Aorta (tissue), 5 donors: Measurements from ENCODE around the gene DDX50. TPM values are rescaled to one million over a fixed set of nuclear protein-coding genes. Genes with fewer than 3 reads are reported as not detected.
"Not testable (repeated sequence)": the region's sequence is repeated elsewhere in the genome, so short reads cannot be mapped to it uniquely, and the experiment has no call there.

Experiments
- ATAC-seq: fragments of 200-7000 bp; cut with Tn5 transposase; one replicate; pipeline ENCODE4 v1.9.1; 2022; ENCODE audit warnings: moderate library complexity; ENCODE audit not compliant: low FRiP score
- DNase-seq, 2 donors: peaks; one replicate each; pipeline ENCODE4 v3.0.0-alpha.2; 2020
- H3K27ac ChIP-seq, 2 donors: one replicate each; pipeline ENCODE4 v1.5.1; 2013; ENCODE audit warnings: low read length in 2 of 2, mild to moderate bottlenecking in 2 of 2, moderate library complexity in 2 of 2, control low read depth in 1 of 2, inconsistent platforms in 1 of 2, low read depth in 1 of 2
- H3K27me3 ChIP-seq, 2 donors: one replicate each; pipeline ENCODE4 v1.6.1; 2013; ENCODE audit warnings: control low read depth in 1 of 2, low read length in 1 of 2, mild to moderate bottlenecking in 1 of 2, moderate library complexity in 1 of 2; ENCODE audit not compliant: insufficient read depth in 2 of 2, control insufficient read depth in 1 of 2
- H3K36me3 ChIP-seq, 2 donors: one replicate each; pipeline ENCODE4 v1.6.1; 2013; ENCODE audit warnings: control low read depth in 1 of 2, low read length in 1 of 2, mild to moderate bottlenecking in 1 of 2; ENCODE audit not compliant: insufficient read depth in 2 of 2, control insufficient read depth in 1 of 2
- H3K4me1 ChIP-seq, 2 donors: one replicate each; pipeline ENCODE4 v1.6.1; 2013; ENCODE audit warnings: low read length in 2 of 2, control low read depth in 1 of 2, mild to moderate bottlenecking in 1 of 2, moderate library complexity in 1 of 2; ENCODE audit not compliant: insufficient read depth in 2 of 2, control insufficient read depth in 1 of 2
- H3K4me3 ChIP-seq, 2 donors: one replicate each; pipeline ENCODE4 v1.5.1; 2013; ENCODE audit warnings: low read length in 2 of 2, control low read depth in 1 of 2, mild to moderate bottlenecking in 1 of 2
- H3K9me3 ChIP-seq: one replicate; pipeline ENCODE4 v1.6.1; 2013; ENCODE audit warnings: mild to moderate bottlenecking, low read length; ENCODE audit not compliant: control insufficient read depth
- WGBS, 2 donors: extraction: QIAGEN DNeasy Blood & Tissue Kit; methylation state at CpG; one replicate each; pipeline ENCODE4 v1.1.7; 2013; 5-methylcytosine and 5-hydroxymethylcytosine counted together
- intact Hi-C, 2 donors: fragments of 100-400 bp; cut with DNase I; formaldehyde crosslinking; loops; one replicate each; pipeline versions ENCODE4 v1.14.2 to v1.15.0; 2022
- polyA plus RNA-seq, 2 donors: library from polyadenylated mRNA; stranded (reverse); fragments of 200-250 nt; gene quantifications; one replicate each; pipeline ENCODE4 v1.2.3, GENCODE V29; 2013
- total RNA-seq, 2 donors: library from RNA; stranded (reverse); fragmentation: NEBNext Ultra II Directional; extraction: Animal tissue kit (Norgen Biotek cat#: 25700); gene quantifications; one replicate each; pipeline ENCODE4 v1.2.1, GENCODE V29; 2021
- donor health status: healthy with polysubstance abuse.
- donor health status: Bipolar disorder and iron deficiency.
- donor health status: DM: no; HTN: no; CAD: no.
- donor health status: DM: no; HTN: no; CAD: no.
- donor health status: DM: yes; HTN: yes; CAD: no.

Gene DDX50
- total and polyA plus RNA-seq, 4 donors, result 32.0 to 39.8 (median 35.3) TPM

GRCh38 chr10:68932860-68933259 lies 31.7 kb downstream of the DDX50 start:
- DNase-seq, ATAC-seq, H3K27ac ChIP-seq, H3K4me1 ChIP-seq, H3K36me3 ChIP-seq, intact Hi-C loops, H3K27me3 ChIP-seq, H3K4me3 ChIP-seq, H3K9me3 ChIP-seq: not testable (repeated sequence)
- WGBS, 2 donors, result 95% methylated on average over 3 of the region's 3 CpGs

- no peaks in the 10 kb centered on the region for H3K4me1 ChIP-seq
- intact Hi-C loops, result no loop called here
- H3K27me3 ChIP-seq, result no peaks in the 10 kb centered on the region
- no peak overlapping the region for H3K27ac ChIP-seq
- no peak for ATAC-seq
- no peak overlapping the region for H3K4me3 ChIP-seq
- H3K36me3 ChIP-seq, result peaks cover 3 to 6% of the 10 kb centered on the region in 2 donors
- no peaks in the 10 kb centered on the region for H3K9me3 ChIP-seq
- DNase-seq, result no peak
Measured at GRCh38 chr10:68934994-68935393, 33.9 kb downstream of the DDX50 start.

- intact Hi-C loops, result no loop called here
Measured at GRCh38 chr10:68938117-68938516, 37.0 kb downstream of the DDX50 start.

GRCh38 chr10:68938884-68939283 lies 37.8 kb downstream of the DDX50 start:
- no peaks in the 10 kb centered on the region for H3K4me1 ChIP-seq
- 87% methylated on average over 2 of the region's 2 CpGs for WGBS, 2 donors
- DNase-seq (no peak), ATAC-seq (no peak)
- H3K36me3 ChIP-seq, result peaks cover 2 to 6% of the 10 kb centered on the region in 2 donors
- H3K9me3 ChIP-seq, result no peaks in the 10 kb centered on the region
- intact Hi-C loops, result no loop called here
- H3K4me3 ChIP-seq, result no peak overlapping the region
- H3K27me3 ChIP-seq, result no peaks in the 10 kb centered on the region
- H3K27ac ChIP-seq, result no peak overlapping the region

More at GRCh38 chr10:68938117-68938516, 37.0 kb downstream of the DDX50 start:
- Histone ChIP-seq H3K4me1 (no peaks in the 10 kb centered on the region), H3K27me3 (no peaks in the 10 kb centered on the region), H3K27ac (no peak overlapping the region), H3K4me3 (no peak overlapping the region), H3K36me3 (peaks cover 2 to 4% of the 10 kb centered on the region in 2 donors), H3K9me3 (no peaks in the 10 kb centered on the region)
- ATAC-seq (no peak), DNase-seq (no peak)
- 53 to 56% methylated on average over 2 of the region's 2 CpGs for WGBS, 2 donors

- H3K27ac ChIP-seq, DNase-seq, ATAC-seq, H3K36me3 ChIP-seq, H3K4me1 ChIP-seq, H3K4me3 ChIP-seq, H3K27me3 ChIP-seq, intact Hi-C loops, H3K9me3 ChIP-seq: not testable (repeated sequence)
Measured at GRCh38 chr10:68940917-68941316, 39.8 kb downstream of the DDX50 start.

GRCh38 chr10:68950598-68950997 lies 49.5 kb downstream of the DDX50 start:
- 89 to 93% methylated on average over 3 of the region's 3 CpGs for WGBS, 2 donors
- intact Hi-C loops, result no loop called here

DNA sequence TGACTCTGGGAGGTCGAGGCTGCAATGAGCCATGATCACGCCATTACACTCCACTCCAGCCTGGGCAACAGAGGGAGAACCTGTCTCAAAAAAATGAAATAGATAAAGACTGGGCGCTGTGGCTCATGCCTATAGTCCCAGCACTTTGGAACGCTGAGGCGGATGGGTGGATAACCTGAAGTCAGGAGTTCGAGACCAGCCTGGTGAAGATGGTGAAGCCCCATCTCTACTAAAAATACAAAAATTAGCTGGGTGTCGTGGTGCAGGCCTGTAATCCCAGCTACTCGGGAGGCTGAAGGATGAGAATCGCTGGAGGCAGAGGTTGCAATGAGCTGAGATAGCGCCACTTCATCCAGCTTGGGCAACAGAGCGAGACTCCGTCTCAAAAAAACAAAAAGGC lies 53.8 kb downstream of the DDX50 start:
- Histone ChIP-seq H3K9me3 (no peaks in the 10 kb centered on the region), H3K4me3 (no peak overlapping the region), H3K27me3 (no peaks in the 10 kb centered on the region), H3K4me1 (peaks cover 0 to 8% of the 10 kb centered on the region in 2 donors), H3K27ac (no peak overlapping the region), H3K36me3 (no peaks in the 10 kb centered on the region)
- no peak for ATAC-seq
- DNase-seq, result no peak
- 92 to 93% methylated on average over 12 of the region's 12 CpGs for WGBS, 2 donors
- intact Hi-C loops, result no loop called here

More at GRCh38 chr10:68950598-68950997, 49.5 kb downstream of the DDX50 start:
- H3K9me3 ChIP-seq, result no peaks in the 10 kb centered on the region
- no peak overlapping the region for H3K27ac ChIP-seq
- H3K4me3 ChIP-seq, result no peak overlapping the region
- H3K4me1 ChIP-seq, result no peaks in the 10 kb centered on the region
- no peaks in the 10 kb centered on the region for H3K27me3 ChIP-seq
- ATAC-seq (no peak), DNase-seq (no peak)
- H3K36me3 ChIP-seq, result no peaks in the 10 kb centered on the region

GRCh38 chr10:68955355-68955831 lies 54.3 kb downstream of the DDX50 start:
- intact Hi-C loops, result no loop called here
- no peaks in the 10 kb centered on the region for H3K9me3 ChIP-seq

GRCh38 chr10:68955832-68956532 lies 54.9 kb downstream of the DDX50 start, which contains the start of gene DDX21:
TSS of gene DDX21 (plus strand) at chr10:68956170. CDS start at chr10:68956226, 56 bp downstream.
- peak; percentile 96 for ATAC-seq

More at GRCh38 chr10:68955355-68955831, 54.3 kb downstream of the DDX50 start:
- Histone ChIP-seq H3K4me1 (peaks cover 0 to 8% of the 10 kb centered on the region in 2 donors), H3K27ac (peak overlapping the region in 1 of 2 donors; percentile 97), H3K27me3 (no peaks in the 10 kb centered on the region), H3K36me3 (no peaks in the 10 kb centered on the region), H3K4me3 (peak overlapping the region; percentile 66 to 83)
- 6% methylated on average over 16 of the region's 16 CpGs for WGBS, 2 donors
- peak; percentile 5 for ATAC-seq
- DNase-seq, result no peak

More at GRCh38 chr10:68955832-68956532, 54.9 kb downstream of the DDX50 start, which contains the start of gene DDX21:
- Histone ChIP-seq H3K4me3 (peak within 1 kb of the TSS; percentile 66 to 83), H3K36me3 (no peaks in the 10 kb centered on the region), H3K9me3 (no peaks in the 10 kb centered on the region), H3K4me1 (peaks cover 0 to 8% of the 10 kb centered on the region in 2 donors), H3K27me3 (no peaks in the 10 kb centered on the region), H3K27ac (peak within 1 kb of the TSS in 1 of 2 donors; percentile 97)
- DNase-seq, result peak; percentile 95 to 96
- intact Hi-C loops, result loop anchor here in 1 of 2 donors (2.0 kb wide), 1 partner anchor 33 kb away; the partner anchor contains the start of gene KIFBP
- WGBS, 2 donors, result 0% methylated on average over 47 to 53 of the region's 53 CpGs
